Activated T-cell treated with anti-CD3 and anti-CD28 coated beads, Interleukin-2, amount 50 U/mL, for 72 hours (primary cell): ENCODE results near the gene CACNA2D2. TPM values are rescaled to one million over a fixed set of nuclear protein-coding genes. Genes with fewer than 3 reads are reported as not detected.
A peak's percentile ranks its signal among the peaks of the same experiment; 100 is the strongest.

Experiments
- ATAC-seq, 2 donors: fragments of 150-1000 bp; cut with Tn5 transposase; replicated peaks in 1 of 2; 2 replicates each; pipeline ENCODE4 v1.10.0; 2021; ENCODE audit warnings: moderate library complexity in 2 of 2, mild to moderate bottlenecking in 1 of 2
- DNase-seq, 2 donors: peaks; one replicate each; pipeline ENCODE4 v3.0.0; 2021 to 2022; ENCODE audit warnings: mixed read lengths in 1 of 2
- H3K27ac Mint-ChIP-seq: one replicate; pipeline ENCODE4 v1.8.0; 2022; ENCODE audit warnings: mild to moderate bottlenecking, moderate library complexity, mixed read lengths
- H3K27me3 Mint-ChIP-seq: one replicate; pipeline ENCODE4 v1.8.0; 2022; ENCODE audit warnings: low read depth, mixed read lengths
- H3K36me3 Mint-ChIP-seq, 2 donors: one replicate each; pipeline ENCODE4 v1.8.0; 2022; ENCODE audit warnings: mixed read lengths in 2 of 2, mild to moderate bottlenecking in 1 of 2; ENCODE audit not compliant: insufficient read depth in 2 of 2
- H3K4me1 Mint-ChIP-seq: one replicate; pipeline ENCODE4 v1.8.0; 2022; ENCODE audit warnings: low read depth, mixed read lengths
- H3K4me3 Mint-ChIP-seq, 2 donors: one replicate each; pipeline ENCODE4 v1.8.0; 2022; ENCODE audit warnings: mild to moderate bottlenecking in 2 of 2, mixed read lengths in 2 of 2, moderate library complexity in 2 of 2
- H3K9me3 Mint-ChIP-seq, 2 donors: one replicate each; pipeline ENCODE4 v1.8.0; 2022; ENCODE audit warnings: mixed read lengths in 2 of 2
- total RNA-seq, 2 donors: library from RNA; stranded (reverse); gene quantifications; one replicate each; pipeline ENCODE4 v1.2.3, GENCODE V29; 2022

Gene CACNA2D2
- total RNA-seq, 2 donors from 2014 or later: 3.3 to 5.4 TPM

GRCh38 chr3:50481992-50482391, 21.4 kb downstream of the CACNA2D2 start:
- no peak for ATAC-seq
- Mint-ChIP-seq H3K4me1 (peaks cover 8% of the 10 kb centered on the region), H3K9me3 (no peaks in the 10 kb centered on the region), H3K4me3 (no peak overlapping the region), H3K27ac (no peak overlapping the region), H3K27me3 (no peaks in the 10 kb centered on the region), H3K36me3 (no peaks in the 10 kb centered on the region)
- no peak for DNase-seq

DNA sequence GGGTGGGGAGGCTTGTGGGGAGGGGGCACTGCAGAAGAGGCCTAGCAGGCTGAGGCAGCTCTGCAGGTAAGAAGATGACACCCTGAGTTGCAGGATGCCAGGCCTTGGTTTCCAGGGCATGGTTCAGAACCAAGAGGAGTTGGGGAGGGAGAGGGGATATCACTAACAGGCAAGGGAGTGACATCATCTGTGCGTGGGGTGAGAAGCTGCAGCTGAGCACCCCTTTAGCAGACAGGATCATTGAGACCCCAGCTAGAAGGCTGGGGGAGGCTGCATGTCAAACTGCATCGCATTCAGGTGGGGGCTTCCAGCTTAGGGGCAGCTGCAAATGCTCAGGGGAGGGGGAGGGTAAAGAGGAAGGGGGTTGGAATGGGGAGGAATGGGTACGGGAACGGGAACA, 23.0 kb downstream of the CACNA2D2 start:
- H3K36me3 Mint-ChIP-seq: no peaks in the 10 kb centered on the region
- no peaks in the 10 kb centered on the region for H3K27me3 Mint-ChIP-seq
- H3K9me3 Mint-ChIP-seq: no peaks in the 10 kb centered on the region
- H3K27ac Mint-ChIP-seq: no peak overlapping the region
- no peaks in the 10 kb centered on the region for H3K4me1 Mint-ChIP-seq
- DNase-seq (no peak), ATAC-seq (no peak)
- no peak overlapping the region for H3K4me3 Mint-ChIP-seq

GRCh38 chr3:50479523-50479922, 23.9 kb downstream of the CACNA2D2 start:
- DNase-seq (no peak), ATAC-seq (no peak)
- H3K9me3 Mint-ChIP-seq: no peaks in the 10 kb centered on the region
- no peaks in the 10 kb centered on the region for H3K36me3 Mint-ChIP-seq
- H3K4me1 Mint-ChIP-seq: no peaks in the 10 kb centered on the region
- no peak overlapping the region for H3K27ac Mint-ChIP-seq
- no peak overlapping the region for H3K4me3 Mint-ChIP-seq
- H3K27me3 Mint-ChIP-seq: no peaks in the 10 kb centered on the region

DNA sequence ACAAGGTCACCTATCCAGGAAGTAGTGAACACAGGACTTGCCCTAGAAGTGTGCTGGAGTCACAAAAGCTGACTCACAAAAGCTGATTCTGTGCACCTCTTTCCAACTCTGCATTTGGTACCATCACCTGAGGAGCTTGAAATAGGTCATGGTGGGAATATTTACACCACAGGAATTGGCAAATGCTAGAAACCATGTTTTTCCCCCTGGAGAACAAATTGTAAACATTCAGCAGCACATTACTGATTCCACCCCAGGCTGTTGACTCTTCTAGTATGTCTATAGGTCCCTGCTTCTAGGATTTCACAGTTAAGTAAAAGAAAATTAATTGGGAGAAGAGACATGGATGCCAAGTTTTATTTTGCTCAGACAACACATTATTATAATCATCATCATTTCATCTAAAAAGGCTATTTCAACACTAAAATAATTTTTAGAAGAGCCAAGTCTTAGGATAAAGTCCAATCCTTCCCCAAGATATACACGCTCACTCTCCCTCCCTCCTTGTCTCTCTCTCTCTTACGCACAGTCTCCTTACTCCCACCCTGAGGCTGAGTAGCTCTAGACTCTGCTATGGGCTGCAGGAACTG, 24.7 kb downstream of the CACNA2D2 start:
- Mint-ChIP-seq H3K4me3 (no peak overlapping the region), H3K27me3 (no peaks in the 10 kb centered on the region), H3K4me1 (no peaks in the 10 kb centered on the region), H3K27ac (no peak overlapping the region), H3K9me3 (no peaks in the 10 kb centered on the region), H3K36me3 (no peaks in the 10 kb centered on the region)
- DNase-seq: no peak
- ATAC-seq: no peak

- peaks cover 6% of the 10 kb centered on the region for H3K4me1 Mint-ChIP-seq
Observed at GRCh38 chr3:50478051-50478450, 25.4 kb downstream of the CACNA2D2 start.

DNA sequence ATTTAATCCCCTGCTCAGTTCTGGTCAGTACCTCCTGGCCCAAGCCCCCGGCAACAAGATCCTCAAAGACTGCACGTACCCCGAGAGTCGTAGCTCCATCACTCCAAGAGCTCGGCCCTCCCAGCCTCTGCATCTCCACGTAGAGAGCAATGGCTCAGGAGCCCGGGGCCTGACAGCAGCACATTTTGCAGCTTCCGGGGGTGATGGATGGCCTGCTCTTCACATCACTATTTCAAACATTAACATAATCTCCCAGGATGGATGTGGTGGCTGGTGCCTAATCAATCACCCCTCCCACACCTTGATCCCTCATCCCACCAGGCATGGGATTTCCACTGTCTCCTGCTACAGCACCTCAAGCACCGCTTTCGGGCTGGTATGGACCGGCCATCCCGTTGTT, 28.1 kb downstream of the CACNA2D2 start:
- no peaks in the 10 kb centered on the region for H3K27me3 Mint-ChIP-seq
- H3K4me1 Mint-ChIP-seq: peaks cover 12% of the 10 kb centered on the region
- no peak overlapping the region for H3K4me3 Mint-ChIP-seq
- no peaks in the 10 kb centered on the region for H3K9me3 Mint-ChIP-seq
- DNase-seq (no peak), ATAC-seq (no peak)
- no peak overlapping the region for H3K27ac Mint-ChIP-seq
- no peaks in the 10 kb centered on the region for H3K36me3 Mint-ChIP-seq

More at GRCh38 chr3:50478051-50478450, 25.4 kb downstream of the CACNA2D2 start:
- Mint-ChIP-seq H3K27ac (no peak overlapping the region), H3K9me3 (no peaks in the 10 kb centered on the region), H3K4me3 (no peak overlapping the region), H3K27me3 (no peaks in the 10 kb centered on the region), H3K36me3 (no peaks in the 10 kb centered on the region)
- DNase-seq (no peak), ATAC-seq (no peak)

- Mint-ChIP-seq H3K4me3 (no peak overlapping the region), H3K36me3 (no peaks in the 10 kb centered on the region), H3K4me1 (peaks cover 12% of the 10 kb centered on the region), H3K27me3 (no peaks in the 10 kb centered on the region), H3K27ac (no peak overlapping the region), H3K9me3 (no peaks in the 10 kb centered on the region)
- ATAC-seq (no peak), DNase-seq (no peak)
Observed at GRCh38 chr3:50474717-50475116, 28.7 kb downstream of the CACNA2D2 start.

DNA sequence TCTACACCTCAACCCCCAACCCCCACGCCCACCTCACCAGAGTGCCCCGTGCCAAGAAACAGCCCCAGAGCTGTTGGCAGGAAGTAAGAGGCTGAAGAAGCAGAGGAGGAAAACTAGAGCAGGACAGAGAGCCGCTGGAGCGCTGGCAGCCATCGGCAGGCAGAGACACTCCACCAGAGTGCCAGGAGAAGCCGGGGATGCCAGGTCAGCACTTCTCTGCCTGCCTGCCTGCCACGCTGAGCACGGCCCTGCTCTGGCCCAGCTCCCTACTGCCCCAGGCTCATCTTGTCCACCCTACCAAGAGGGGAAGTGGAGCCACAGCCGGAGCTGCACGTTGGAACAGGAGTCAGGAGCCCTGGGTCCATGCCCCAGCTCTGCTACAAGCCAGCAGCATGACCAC, 29.7 kb downstream of the CACNA2D2 start:
- no peak for DNase-seq
- no peak overlapping the region for H3K27ac Mint-ChIP-seq
- peaks cover 12% of the 10 kb centered on the region for H3K4me1 Mint-ChIP-seq
- no peak for ATAC-seq
- no peaks in the 10 kb centered on the region for H3K36me3 Mint-ChIP-seq
- H3K27me3 Mint-ChIP-seq: no peaks in the 10 kb centered on the region
- no peak overlapping the region for H3K4me3 Mint-ChIP-seq
- H3K9me3 Mint-ChIP-seq: no peaks in the 10 kb centered on the region

DNA sequence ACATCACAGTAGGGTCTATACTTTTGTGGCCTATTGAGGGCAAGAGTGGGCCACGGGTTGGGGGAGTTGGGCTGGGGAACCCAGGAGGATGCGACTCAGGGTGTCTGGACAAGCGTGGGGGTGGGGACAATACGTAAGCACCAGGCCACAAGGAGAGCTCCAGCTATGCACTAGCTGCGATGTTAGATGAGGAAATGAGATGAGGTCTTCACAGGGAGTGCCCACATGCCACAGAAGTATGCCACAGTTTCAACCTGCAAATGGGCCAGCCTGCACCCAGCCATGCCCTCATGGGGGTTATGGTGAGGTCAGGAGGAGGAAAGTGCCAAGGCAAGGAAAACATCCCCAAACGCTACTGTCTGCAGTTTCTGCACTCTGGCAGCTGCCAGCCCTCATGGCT, 30.5 kb downstream of the CACNA2D2 start:
- no peaks in the 10 kb centered on the region for H3K9me3 Mint-ChIP-seq
- peaks cover 12% of the 10 kb centered on the region for H3K4me1 Mint-ChIP-seq
- no peak overlapping the region for H3K27ac Mint-ChIP-seq
- DNase-seq (peak; percentile 18 to 23), ATAC-seq (peak; percentile 66 to 70)
- H3K4me3 Mint-ChIP-seq: peak overlapping the region in 1 of 2 donors; percentile 36
- no peaks in the 10 kb centered on the region for H3K27me3 Mint-ChIP-seq
- H3K36me3 Mint-ChIP-seq: no peaks in the 10 kb centered on the region

- Mint-ChIP-seq H3K36me3 (no peaks in the 10 kb centered on the region), H3K9me3 (no peaks in the 10 kb centered on the region), H3K27ac (no peak overlapping the region), H3K4me1 (peaks cover 12% of the 10 kb centered on the region), H3K27me3 (no peaks in the 10 kb centered on the region), H3K4me3 (no peak overlapping the region)
- no peak for DNase-seq
- ATAC-seq: no peak
Observed at GRCh38 chr3:50470658-50471057, 32.8 kb downstream of the CACNA2D2 start.

DNA sequence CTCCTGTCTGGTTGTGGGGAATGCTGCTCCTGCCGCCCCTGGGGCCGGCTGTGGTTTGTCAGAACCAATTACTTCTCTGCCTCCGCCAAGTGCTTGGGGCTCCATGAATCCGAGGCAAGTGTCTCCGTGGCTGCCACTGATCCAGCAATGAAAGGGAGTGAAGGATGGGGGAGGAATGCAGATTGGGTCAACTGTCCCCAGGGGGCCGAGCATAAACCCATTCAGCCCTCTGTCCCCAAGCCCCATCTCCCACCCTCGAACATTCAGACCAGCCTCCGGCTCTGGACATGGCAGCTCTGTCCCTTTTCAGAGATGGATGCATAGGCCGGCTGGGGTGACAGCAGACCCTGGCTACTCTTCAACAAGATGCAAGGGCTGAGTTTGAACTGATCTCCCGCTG, 35.5 kb downstream of the CACNA2D2 start:
- peaks cover 5% of the 10 kb centered on the region for H3K4me1 Mint-ChIP-seq
- H3K27me3 Mint-ChIP-seq: no peaks in the 10 kb centered on the region
- DNase-seq: no peak
- H3K36me3 Mint-ChIP-seq: no peaks in the 10 kb centered on the region
- H3K4me3 Mint-ChIP-seq: no peak overlapping the region
- ATAC-seq: no peak
- no peak overlapping the region for H3K27ac Mint-ChIP-seq
- H3K9me3 Mint-ChIP-seq: no peaks in the 10 kb centered on the region

DNA sequence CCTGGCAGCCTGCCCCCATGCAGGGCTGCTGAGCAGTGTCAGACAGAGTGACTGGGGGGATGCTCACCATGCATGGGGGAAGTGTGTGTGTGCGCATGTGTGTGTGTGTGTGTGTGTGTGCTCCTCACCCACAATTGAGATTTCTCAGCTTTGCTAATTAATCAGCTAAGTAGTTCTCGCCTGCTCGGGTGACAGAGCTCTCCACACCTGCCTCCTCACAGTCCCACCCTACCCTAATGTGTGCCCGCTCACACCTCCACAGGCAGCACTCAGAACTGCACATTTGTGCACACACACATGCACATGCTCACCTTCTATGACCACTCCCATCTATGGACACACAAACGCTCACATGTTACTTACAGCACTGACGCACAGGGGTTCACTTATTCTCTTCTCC, 37.3 kb downstream of the CACNA2D2 start:
- Mint-ChIP-seq H3K9me3 (no peaks in the 10 kb centered on the region), H3K27me3 (no peaks in the 10 kb centered on the region), H3K36me3 (no peaks in the 10 kb centered on the region), H3K4me1 (no peaks in the 10 kb centered on the region), H3K4me3 (no peak overlapping the region), H3K27ac (no peak overlapping the region)
- DNase-seq (no peak), ATAC-seq (no peak)

GRCh38 chr3:50464569-50464968, 38.9 kb downstream of the CACNA2D2 start:
- DNase-seq: no peak
- H3K4me1 Mint-ChIP-seq: no peaks in the 10 kb centered on the region
- H3K27ac Mint-ChIP-seq: no peak overlapping the region
- no peaks in the 10 kb centered on the region for H3K36me3 Mint-ChIP-seq
- no peak for ATAC-seq
- H3K9me3 Mint-ChIP-seq: no peaks in the 10 kb centered on the region
- no peaks in the 10 kb centered on the region for H3K27me3 Mint-ChIP-seq
- H3K4me3 Mint-ChIP-seq: no peak overlapping the region

DNA sequence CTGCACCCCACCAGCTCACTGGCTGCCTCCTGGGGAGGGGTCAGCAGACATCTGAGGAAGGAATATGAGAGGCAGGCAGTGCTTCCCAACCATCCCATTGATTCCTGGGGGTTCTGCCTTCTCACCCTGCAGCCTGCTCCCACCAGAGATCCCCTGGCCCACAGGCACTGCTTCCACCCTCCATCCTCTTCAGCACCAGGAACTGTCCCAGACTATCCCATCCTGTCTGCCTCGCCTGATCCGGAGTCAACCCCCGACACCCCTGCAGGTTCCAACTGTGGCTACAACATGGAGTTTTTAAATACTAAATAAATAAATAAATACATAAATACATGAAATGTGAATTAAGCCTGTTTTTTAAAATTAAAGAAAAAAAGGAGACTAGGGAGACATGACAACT, 43.6 kb downstream of the CACNA2D2 start:
- Mint-ChIP-seq H3K27ac (no peak overlapping the region), H3K27me3 (no peaks in the 10 kb centered on the region), H3K4me3 (no peak overlapping the region), H3K4me1 (no peaks in the 10 kb centered on the region), H3K9me3 (no peaks in the 10 kb centered on the region), H3K36me3 (no peaks in the 10 kb centered on the region)
- no peak for ATAC-seq
- no peak for DNase-seq
